HL-60 (cell line): Measurements from ENCODE around the gene ZSWIM7.

Source experiments
- DNase-seq, 2 experiments: peaks; one replicate each; pipeline ENCODE4 v3.0.0-alpha.2; 2010 to 2020; ENCODE audit warnings: low read depth in 1 of 2, low spot score in 1 of 2
- H3K27ac ChIP-seq: fragments of 250-450 bp; sonication (Bioruptor Pico); replicated peaks from 2 replicates; pipeline ENCODE4 v1.5.1; 2020; ENCODE audit warnings: mild to moderate bottlenecking, moderate library complexity
- H3K27me3 ChIP-seq: fragments of 250-450 bp; sonication (Bioruptor Pico); 2 replicates; pipeline ENCODE4 v1.5.1; 2021; ENCODE audit warnings: mild to moderate bottlenecking, moderate library complexity; ENCODE audit not compliant: insufficient read depth, poor library complexity, severe bottlenecking
- H3K4me3 ChIP-seq: replicated peaks from 2 replicates; pipeline ENCODE4 v1.5.1; 2011; ENCODE audit warnings: mild to moderate bottlenecking, control low read depth, low read length; ENCODE audit not compliant: insufficient read depth
- CTCF ChIP-seq: IDR thresholded peaks from one replicate; pipeline ENCODE4 v1.5.1; 2011; ENCODE audit warnings: low read length, control low read depth, inconsistent platforms; ENCODE audit not compliant: insufficient read depth
- GABPA ChIP-seq: IDR thresholded peaks from 2 replicates; pipeline ENCODE4 v1.6.1; 2012; ENCODE audit warnings: low read depth
- POLR2AphosphoS5 ChIP-seq: IDR thresholded peaks from 2 replicates; pipeline ENCODE4 v1.6.1; 2012; ENCODE audit warnings: low read depth
- REST ChIP-seq: IDR thresholded peaks from 2 replicates; pipeline ENCODE4 v1.6.1; 2012; ENCODE audit warnings: low read depth; ENCODE audit not compliant: insufficient replicate concordance
- SPI1 ChIP-seq: IDR thresholded peaks from 2 replicates; pipeline ENCODE4 v1.6.1; 2012; ENCODE audit warnings: low read depth, mild to moderate bottlenecking, borderline replicate concordance

The ZSWIM7 gene

GRCh38 chr17:16026895-16027294 lies 27.4 kb upstream of the ZSWIM7 start:
- TF ChIP-seq POLR2AphosphoS5: no peak
- TF ChIP-seq GABPA: no peak
- no peak for TF ChIP-seq CTCF
- no peak for TF ChIP-seq SPI1
- TF ChIP-seq REST: no peak
- H3K4me3 ChIP-seq: no peak overlapping the region
- H3K27ac ChIP-seq: no peak overlapping the region
- H3K27me3 ChIP-seq: no peaks in the 10 kb centered on the region
- no peak for DNase-seq

- H3K4me3 ChIP-seq: no peak overlapping the region
- no peaks in the 10 kb centered on the region for H3K27me3 ChIP-seq
- TF ChIP-seq CTCF (no peak), SPI1 (no peak), GABPA (no peak), POLR2AphosphoS5 (no peak), REST (no peak)
- DNase-seq: no peak
- no peak overlapping the region for H3K27ac ChIP-seq
These were observed 25.7 kb upstream of the ZSWIM7 start for GRCh38 chr17:16025202-16025601.

- Histone ChIP-seq H3K4me3 (no peak overlapping the region), H3K27ac (no peak overlapping the region), H3K27me3 (no peaks in the 10 kb centered on the region)
- no peak for DNase-seq
- TF ChIP-seq POLR2AphosphoS5 (no peak), GABPA (no peak), CTCF (no peak), REST (no peak), SPI1 (no peak)
These were observed 24.4 kb upstream of the ZSWIM7 start for GRCh38 chr17:16023881-16024280.
